Measurements from ENCODE around the gene PDIA6.

The PDIA6 gene

DNA sequence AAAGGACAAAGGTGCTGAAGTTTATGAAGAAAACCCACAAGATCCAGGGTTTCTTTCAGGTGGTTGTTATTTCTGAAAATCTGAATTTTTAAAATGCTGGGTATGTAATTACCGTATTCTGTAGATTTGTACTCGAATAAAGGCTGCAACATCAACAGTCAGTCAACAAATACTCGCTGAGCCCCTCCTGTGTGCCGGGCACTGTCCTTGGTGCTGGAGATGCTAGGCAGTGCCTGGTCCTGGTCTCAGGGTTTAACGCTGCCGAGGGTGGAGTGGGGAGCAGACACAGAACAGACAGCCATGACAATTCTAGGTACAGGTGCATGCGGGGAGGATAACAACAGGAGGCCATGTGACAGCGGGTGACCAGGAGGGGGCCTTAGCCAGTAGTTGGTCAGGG, 27.2 kb upstream of the PDIA6 start:
- TF ChIP-seq, protein P1, sequence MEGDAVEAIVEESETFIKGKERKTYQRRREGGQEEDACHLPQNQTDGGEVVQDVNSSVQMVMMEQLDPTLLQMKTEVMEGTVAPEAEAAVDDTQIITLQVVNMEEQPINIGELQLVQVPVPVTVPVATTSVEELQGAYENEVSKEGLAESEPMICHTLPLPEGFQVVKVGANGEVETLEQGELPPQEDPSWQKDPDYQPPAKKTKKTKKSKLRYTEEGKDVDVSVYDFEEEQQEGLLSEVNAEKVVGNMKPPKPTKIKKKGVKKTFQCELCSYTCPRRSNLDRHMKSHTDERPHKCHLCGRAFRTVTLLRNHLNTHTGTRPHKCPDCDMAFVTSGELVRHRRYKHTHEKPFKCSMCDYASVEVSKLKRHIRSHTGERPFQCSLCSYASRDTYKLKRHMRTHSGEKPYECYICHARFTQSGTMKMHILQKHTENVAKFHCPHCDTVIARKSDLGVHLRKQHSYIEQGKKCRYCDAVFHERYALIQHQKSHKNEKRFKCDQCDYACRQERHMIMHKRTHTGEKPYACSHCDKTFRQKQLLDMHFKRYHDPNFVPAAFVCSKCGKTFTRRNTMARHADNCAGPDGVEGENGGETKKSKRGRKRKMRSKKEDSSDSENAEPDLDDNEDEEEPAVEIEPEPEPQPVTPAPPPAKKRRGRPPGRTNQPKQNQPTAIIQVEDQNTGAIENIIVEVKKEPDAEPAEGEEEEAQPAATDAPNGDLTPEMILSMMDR (IDR thresholded peaks at IDR 0.05; ENCODE audit: borderline replicate concordance, insufficient read depth, low read depth, low read length), result no peak
- no peak overlapping the region for H3K4me3 ChIP-seq (ENCODE audit: low read depth, low read length)

DNA sequence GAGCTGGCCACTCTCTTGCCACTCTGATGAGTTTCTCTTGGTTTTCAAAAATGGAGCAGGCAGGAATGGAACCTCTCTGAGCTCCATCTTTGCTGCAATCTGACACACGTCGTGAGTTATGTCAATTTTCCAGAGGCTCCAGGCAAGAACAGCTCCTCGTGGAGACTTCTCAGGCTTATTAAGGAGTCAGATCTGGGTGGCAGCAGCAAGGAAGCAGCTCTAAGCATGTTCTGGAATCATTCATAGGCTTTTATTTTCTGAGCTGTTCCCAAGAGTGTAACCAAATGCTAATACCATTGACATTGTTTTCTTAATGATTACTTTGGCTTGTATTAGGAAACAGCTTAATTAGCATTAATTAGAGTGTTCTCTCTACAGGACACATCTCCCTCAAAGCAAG, 26.1 kb upstream of the PDIA6 start:
- H3K4me3 ChIP-seq (ENCODE audit: low read depth, low read length), result no peak overlapping the region
- TF ChIP-seq, protein P1 (IDR thresholded peaks at IDR 0.05; ENCODE audit: borderline replicate concordance, insufficient read depth, low read depth, low read length), result no peak

DNA sequence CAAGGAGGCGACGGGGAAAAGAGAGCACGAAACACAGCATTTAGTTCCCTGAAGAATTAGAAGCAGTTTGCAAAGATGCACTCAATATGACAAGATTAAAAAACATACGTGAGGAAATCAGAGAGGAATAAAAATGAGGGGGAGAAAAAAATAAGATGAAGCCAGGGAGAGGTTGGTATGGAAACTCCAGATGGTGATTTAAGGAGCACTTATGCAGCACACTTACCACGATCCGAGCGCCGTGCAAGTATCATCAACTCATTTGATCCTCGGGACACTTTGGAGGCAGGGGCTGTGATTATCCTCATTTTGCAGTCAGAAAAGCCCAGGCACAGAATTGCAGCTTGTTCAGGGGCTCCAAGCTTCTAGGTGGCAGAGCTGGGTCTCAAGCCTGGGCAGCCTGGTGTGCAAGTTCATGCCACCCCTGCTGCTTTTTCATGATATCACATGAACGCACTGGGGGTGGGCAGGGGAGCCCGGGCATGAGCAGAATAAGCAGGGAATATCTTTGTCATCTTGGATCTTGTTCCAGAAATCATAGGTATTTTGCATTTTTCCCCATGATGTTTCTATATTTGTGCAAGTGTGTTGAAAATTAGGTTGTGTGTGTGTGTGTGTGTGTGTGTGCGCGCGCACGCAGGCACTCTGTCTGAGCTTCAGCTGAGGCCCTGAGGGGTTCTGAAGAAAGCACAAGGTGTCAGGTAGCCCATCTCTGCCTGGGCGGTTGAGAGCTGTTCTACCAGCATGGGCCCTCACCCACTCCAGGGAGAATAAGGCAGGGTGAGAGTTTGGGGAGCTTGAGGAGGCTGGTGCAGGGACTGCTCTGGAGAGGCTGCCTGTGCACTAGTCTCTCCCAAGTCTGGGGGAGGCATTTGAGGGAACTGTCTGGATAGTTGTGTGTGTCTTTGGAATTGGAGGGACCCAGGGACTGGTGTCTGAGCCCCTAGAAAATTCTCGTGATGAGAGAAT, 25.0 kb upstream of the PDIA6 start:
- no peak overlapping the region for H3K4me3 ChIP-seq (ENCODE audit: low read depth, low read length)
- TF ChIP-seq, protein P1 (IDR thresholded peaks at IDR 0.05; ENCODE audit: borderline replicate concordance, insufficient read depth, low read depth, low read length), result no peak

DNA sequence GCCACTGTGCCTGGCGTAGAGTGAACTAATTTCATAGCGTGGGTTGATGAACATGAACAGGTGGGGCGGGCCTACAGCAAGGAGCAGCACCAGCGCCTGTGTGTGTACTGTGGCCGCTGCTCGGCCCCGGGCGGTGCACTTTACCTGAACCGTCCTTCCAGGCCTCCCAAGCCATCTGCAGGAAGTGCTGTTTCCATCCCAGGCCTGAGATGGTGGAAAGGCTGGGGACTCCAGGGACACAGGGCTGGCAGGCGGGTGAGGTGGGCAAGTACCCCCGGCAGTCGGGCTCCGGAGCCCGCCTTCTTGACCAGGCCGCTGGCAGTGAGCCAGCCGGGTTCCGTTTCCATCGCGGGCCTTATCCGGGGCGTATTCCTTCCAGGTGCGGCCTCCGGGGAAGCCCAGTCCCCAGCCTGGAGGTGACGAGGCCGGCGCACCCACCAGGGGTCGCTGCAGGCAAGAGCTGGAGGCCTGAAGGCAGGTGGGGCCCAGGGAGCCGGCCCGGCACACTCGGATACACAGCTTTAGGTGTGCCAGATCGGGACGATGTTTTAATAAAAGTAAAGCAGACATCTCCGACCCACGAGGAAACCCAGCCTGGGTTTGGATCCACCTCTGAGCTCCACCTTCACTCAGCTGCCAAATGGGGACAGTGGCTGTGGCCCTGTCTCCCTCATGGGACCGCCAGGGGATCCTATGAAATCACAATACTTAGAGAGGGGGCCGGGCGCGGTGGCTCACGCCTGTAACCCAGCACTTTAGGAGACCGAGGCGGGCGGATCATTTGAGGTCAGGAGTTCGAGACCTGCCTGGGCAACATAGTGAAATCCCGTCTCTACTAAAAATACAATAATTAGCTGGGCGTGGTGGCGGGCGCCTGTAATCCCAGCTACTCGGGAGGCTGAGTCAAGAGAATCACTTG, 22.7 kb upstream of the PDIA6 start:
- H3K4me3 ChIP-seq (ENCODE audit: low read depth, low read length), result no peak overlapping the region
- TF ChIP-seq, protein P1 (IDR thresholded peaks at IDR 0.05; ENCODE audit: borderline replicate concordance, insufficient read depth, low read depth, low read length), result peak; percentile 93

DNA sequence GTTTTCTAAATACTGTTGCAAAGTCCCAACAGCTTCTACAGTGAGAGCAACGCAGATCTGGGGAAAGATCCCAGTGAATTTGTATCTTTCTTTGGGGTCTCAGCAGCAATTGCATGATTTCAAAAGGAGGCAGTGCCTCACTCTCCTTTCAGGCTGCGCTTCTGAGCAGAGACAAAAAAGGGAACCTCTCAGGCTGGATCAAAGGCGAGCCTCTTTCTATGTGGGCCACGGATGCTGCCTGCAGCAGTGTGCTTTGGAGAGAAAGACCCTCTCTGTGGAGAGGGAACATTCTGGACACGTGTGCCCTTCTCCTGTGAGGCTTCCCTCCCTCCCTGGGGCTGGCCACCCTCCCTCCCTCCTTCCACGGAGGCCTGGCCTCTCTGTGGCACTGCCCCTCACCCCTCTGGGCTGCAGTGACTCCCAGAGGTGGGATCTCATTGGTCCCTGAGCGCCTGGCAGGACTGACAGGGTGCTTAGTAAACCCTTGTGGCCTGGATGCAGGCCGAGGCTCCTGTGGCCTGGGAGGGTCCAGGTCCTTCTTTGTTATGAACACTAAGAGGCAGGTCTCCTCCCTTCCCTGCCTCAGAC, 21.6 kb upstream of the PDIA6 start:
- TF ChIP-seq, protein P1 (IDR thresholded peaks at IDR 0.05; ENCODE audit: borderline replicate concordance, insufficient read depth, low read depth, low read length), result no peak

DNA sequence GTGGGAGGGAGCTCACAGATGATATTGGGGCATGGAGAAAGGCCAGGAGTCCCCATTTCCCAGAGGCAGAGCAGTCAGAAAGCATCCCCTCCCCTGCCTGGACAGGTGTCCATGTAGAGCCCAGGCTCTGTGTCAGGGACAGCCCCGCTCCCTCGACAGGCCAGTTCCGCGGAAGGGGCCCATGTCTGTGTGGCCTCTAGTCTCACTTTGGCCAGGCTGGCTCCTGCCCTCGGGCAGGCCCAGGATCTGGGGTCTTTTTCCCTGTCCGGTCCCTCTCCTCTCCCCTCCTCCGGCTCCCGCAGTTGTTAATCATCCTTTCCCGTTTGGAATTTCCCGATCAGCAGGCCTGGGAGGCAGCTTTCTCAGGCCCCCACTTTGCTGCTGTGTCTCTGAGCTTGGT, 20.4 kb upstream of the PDIA6 start:
- no peak overlapping the region for H3K4me3 ChIP-seq (ENCODE audit: low read depth, low read length)
- TF ChIP-seq, protein P1 (IDR thresholded peaks at IDR 0.05; ENCODE audit: borderline replicate concordance, insufficient read depth, low read depth, low read length), result no peak

More for the DNA sequence above, 21.6 kb upstream of the PDIA6 start:
- no peak overlapping the region for H3K4me3 ChIP-seq (ENCODE audit: low read depth, low read length)
